Endothelial cell of hepatic sinusoid (primary cell): Measurements from ENCODE around the gene LARGE1.

ENCODE experiments used
- in situ Hi-C: cut with HindIII; loops from 2 replicates; pipeline ENCODE4 v1.10.0; 2017; ENCODE audit warnings: low sequenced_read_pairs

Gene LARGE1

GRCh38 chr22:33538277-33538885, 381.9 kb downstream of the LARGE1 start:
- in situ Hi-C loops: no loop called here

GRCh38 chr22:33537059-33537458, 383.2 kb downstream of the LARGE1 start:
- in situ Hi-C loops: no loop called here

GRCh38 chr22:33535937-33536875, 384.1 kb downstream of the LARGE1 start:
- in situ Hi-C loops: no loop called here

- in situ Hi-C loops: loop anchor here (10.0 kb wide), 1 partner anchor 695 kb away; no protein-coding TSS in a partner anchor
These were observed 390.7 kb downstream of the LARGE1 start for GRCh38 chr22:33529424-33530113.

GRCh38 chr22:33528183-33528582, 392.1 kb downstream of the LARGE1 start:
- in situ Hi-C loops: loop anchor here (10.0 kb wide), 1 partner anchor 697 kb away; no protein-coding TSS in a partner anchor

GRCh38 chr22:33526434-33527107, 393.7 kb downstream of the LARGE1 start:
- in situ Hi-C loops: loop anchor here (10.0 kb wide), 1 partner anchor 698 kb away; no protein-coding TSS in a partner anchor

- in situ Hi-C loops: loop anchor here (5.0 to 10.0 kb wide), 2 partner anchors 38 to 700 kb away; no protein-coding TSS in a partner anchor
These were observed 395.6 kb downstream of the LARGE1 start for GRCh38 chr22:33524511-33525260.

GRCh38 chr22:33521879-33522665, 398.2 kb downstream of the LARGE1 start:
- in situ Hi-C loops: loop anchor here (5.0 to 10.0 kb wide), 2 partner anchors 40 to 703 kb away; no protein-coding TSS in a partner anchor

GRCh38 chr22:33520904-33521780, 399.1 kb downstream of the LARGE1 start:
- in situ Hi-C loops: loop anchor here (5.0 to 10.0 kb wide), 2 partner anchors 41 to 704 kb away; no protein-coding TSS in a partner anchor

GRCh38 chr22:33519974-33520903, 400.0 kb downstream of the LARGE1 start:
- in situ Hi-C loops: loop anchor here (5.0 to 10.0 kb wide), 2 partner anchors 42 to 705 kb away; no protein-coding TSS in a partner anchor

- in situ Hi-C loops: no loop called here
These were observed 401.0 kb downstream of the LARGE1 start for GRCh38 chr22:33519071-33519973.

- in situ Hi-C loops: no loop called here
These were observed 401.9 kb downstream of the LARGE1 start for GRCh38 chr22:33518405-33518804.

GRCh38 chr22:33515795-33516194, 404.5 kb downstream of the LARGE1 start:
- in situ Hi-C loops: no loop called here

- in situ Hi-C loops: no loop called here
These were observed 406.6 kb downstream of the LARGE1 start for GRCh38 chr22:33513388-33514338.

- in situ Hi-C loops: no loop called here
These were observed 407.4 kb downstream of the LARGE1 start for GRCh38 chr22:33512908-33513307.
